GM19099 (cell line): ENCODE measurements around the gene GLDC.

Experiments used
- POLR2A ChIP-seq: IDR thresholded peaks from 3 replicates; pipeline ENCODE4 v1.6.1; 2011; ENCODE audit warnings: low read depth; ENCODE audit not compliant: insufficient read length; ENCODE audit errors: extremely low read depth

GLDC gene

GRCh38 chr9:6645355-6646292, at the start of gene GLDC:
TSS of gene GLDC (minus strand) at chr9:6645729. CDS start at chr9:6645499, 230 bp downstream.
- peak; percentile 39 for TF ChIP-seq POLR2A

DNA sequence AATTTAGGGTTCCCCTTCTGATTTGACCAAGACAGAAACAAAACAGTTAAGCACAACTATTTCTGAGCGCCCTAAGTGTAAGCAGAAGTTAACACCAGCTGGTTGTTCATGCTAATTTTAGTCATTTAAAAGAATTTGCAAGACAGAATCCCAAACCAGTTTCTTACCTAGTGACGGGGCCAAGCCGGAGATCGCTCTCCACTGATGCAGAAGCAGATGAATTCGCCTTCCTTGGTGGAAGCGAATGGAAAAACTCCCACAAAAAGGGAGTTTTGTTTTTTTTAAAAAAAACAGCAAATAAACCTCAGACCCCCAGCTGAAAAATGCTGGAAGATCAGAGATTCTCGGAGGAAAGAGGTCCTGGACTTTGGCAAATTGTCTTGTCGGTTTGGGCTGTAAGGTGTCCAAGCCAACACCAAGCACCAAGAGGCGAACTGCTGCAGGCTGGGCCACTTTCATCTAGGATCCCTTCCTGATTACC, 47.4 kb upstream of the GLDC start:
- peak; percentile 27 for TF ChIP-seq POLR2A

- no peak for TF ChIP-seq POLR2A
These were observed 46.9 kb upstream of the GLDC start for GRCh38 chr9:6692433-6692832.

DNA sequence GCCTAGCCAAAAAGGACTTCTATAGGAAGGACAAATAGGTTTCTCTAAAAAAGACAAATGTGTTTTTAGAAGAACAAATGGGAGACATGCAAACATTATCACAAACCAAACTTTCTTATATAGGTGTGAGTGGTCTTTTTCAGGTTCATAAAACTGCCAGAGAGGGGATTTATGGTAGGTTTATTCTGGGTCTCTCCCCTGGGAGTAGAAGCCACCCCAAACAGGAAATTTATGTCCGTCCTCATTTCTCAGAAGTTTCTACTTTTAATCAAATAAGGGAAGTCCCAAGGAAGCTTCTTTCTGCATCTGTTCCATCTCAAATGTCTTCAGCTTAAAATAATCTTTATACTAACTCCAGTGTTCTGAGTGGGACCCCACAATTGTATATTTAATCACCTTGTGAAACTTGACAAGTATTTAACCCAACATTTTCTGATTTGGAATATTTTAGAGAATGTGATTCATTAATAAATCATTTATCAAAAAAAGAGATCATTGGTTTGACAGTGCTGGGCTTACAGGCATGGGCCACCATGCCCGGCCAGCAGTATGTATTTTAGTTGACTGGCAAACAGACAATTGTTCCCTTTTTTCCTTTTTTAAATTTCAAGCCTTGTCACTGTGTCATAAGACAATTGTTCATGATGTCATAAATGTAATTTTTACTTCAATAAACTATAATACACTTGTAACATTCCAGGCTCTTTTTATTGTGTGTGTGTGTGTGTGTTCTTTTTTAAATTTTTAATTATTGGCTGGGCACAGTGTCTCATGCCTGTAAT, 44.6 kb upstream of the GLDC start:
- TF ChIP-seq POLR2A, result no peak

- TF ChIP-seq POLR2A, result no peak
These were observed 41.7 kb upstream of the GLDC start for GRCh38 chr9:6687180-6687579.

- TF ChIP-seq POLR2A, result no peak
These were observed 40.9 kb upstream of the GLDC start for GRCh38 chr9:6686396-6686795.

DNA sequence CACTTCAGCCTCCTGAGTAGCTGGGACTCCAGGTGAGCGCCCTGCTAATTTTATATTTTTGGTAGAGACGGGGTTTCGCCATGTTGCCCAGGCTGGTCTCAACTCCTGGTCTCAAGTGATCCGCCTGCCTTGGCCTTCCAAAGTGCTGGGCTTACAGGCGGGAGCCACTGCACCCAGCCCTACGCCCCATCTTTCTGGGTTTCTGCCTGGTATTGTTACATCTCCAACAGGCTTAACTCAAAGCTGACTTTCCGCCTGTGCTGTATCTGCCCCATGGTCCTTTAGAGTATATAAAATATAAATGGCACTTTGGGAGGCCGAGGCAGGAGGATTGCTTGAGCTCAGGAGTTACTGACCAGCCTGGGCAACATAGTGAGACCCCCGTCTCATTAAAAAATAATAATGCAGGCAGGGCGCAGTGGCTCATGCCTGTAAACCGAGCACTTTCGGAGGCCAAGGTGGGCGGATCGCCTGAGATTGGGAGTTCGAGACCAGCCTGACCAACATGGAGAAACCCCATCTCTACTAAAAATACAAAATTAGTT, 36.5 kb upstream of the GLDC start:
- TF ChIP-seq POLR2A, result no peak

GRCh38 chr9:6681147-6681956, 35.8 kb upstream of the GLDC start:
- peak; percentile 98 for TF ChIP-seq POLR2A

DNA sequence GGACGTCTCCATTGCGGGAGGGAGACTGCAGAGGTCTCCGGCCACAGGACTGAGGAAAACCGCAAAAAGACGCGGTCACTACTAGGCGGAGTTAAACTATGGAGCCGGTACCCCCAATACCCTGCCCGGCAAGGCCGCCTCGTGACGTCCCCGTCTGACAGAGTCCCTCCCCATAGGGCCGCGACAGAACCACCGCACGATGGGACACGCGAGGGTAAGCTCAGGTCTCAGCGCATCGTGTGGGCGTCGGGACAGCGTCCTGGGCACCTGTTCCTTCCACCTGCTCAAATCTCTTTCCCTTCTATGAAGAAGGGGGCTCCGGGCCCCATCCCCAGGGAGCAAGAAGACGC, 35.2 kb upstream of the GLDC start:
- no peak for TF ChIP-seq POLR2A

DNA sequence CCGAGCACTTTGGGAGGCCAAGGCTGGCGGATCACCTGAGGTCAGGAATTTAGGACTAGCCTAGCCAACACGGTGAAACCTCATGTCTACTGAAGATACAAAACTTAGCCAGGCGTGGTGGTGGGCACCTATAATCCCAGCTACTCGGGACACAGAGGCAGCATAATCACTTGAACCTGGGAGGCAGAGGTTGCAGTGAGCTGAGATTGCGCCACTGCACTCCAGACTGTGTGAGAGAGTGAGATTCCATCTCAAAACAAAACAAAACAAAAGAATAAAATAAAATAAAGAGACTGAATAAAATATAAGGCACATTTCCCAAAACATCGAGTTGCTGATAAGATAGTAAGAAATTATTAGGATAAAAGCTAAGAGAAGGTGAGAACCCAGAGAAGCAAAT, 32.3 kb upstream of the GLDC start:
- TF ChIP-seq POLR2A, result no peak

DNA sequence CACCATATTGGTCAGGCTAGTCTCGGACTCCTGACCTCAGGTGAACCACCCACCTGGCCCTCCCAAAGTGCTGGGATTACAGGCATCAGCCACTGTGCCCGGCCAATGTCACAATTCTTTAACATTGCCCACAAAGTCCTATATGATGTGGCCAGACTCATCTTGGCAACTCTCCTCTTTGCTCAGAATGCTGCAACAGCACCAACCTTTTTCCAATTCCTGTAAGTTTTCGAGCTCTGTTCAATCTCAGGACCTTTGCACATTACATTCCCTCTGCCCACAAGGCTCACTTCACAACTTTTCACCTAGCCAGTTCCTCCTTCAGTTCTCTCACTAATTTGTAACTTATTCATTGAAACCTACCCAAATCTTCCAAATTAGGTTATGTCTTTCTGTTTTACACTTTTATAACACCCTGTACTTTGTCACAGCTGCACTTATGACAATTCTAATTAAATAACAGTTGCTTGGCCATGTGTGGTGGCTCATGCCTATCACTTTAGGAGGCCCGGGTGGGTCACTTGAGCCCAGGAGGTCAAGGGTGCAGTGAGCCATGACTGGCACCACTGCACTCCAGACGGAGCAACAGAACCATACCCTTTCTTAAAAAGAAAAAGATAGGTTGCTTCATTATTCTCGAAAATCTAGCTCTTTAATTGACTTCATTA, 30.9 kb upstream of the GLDC start:
- no peak for TF ChIP-seq POLR2A

GRCh38 chr9:6675268-6675667, 29.7 kb upstream of the GLDC start:
- no peak for TF ChIP-seq POLR2A

DNA sequence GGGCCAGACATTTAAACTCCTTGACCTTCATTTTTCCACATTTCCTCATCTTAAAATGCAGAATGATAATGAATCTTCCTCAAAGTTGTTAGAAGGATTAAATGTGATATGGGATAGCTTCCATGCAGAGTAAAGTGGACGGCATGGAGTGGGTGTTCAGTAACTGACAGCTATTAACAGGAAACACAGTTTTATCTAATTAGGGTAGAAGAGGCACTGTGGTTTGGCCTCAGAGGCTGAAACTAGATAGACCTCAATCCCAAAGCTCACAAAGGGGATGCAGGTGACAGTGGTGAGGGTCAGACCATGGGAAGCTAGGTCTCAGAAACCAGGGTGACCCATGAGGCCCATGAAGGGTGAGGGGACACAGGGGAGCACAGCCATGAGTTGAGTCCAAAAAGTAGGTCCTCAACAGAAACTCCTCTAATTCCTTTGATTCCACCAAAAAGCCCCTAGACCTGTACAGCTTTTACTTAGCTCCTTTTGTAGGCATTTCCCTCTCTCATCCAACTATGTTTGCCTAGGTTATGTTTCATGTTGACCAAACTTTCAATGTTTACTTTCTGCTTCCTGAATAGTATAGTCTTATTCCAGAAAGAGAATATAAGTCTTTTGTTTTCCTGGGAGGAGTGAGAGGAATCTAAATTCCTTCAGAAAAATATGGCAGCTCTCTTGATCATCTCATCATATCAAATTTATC, 27.9 kb upstream of the GLDC start:
- no peak for TF ChIP-seq POLR2A

DNA sequence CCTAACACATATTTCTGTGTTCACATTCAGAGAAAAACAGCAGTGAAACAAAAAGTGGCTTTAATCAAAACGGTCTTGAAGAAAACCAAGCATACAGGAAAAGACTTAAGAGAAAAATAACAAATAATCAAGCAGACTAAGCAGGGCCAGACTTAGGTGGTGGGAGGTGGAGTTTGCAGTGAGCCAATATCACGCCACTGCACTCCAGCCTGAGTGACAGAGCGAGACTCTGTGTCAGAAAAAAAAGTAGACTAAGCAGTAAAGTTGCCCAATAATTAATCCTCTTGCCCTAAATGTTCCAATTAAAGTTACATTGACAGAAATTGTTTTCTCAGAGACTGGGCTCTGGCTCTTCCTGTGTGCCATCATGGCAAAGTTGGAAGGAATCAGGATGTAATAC, 26.6 kb upstream of the GLDC start:
- TF ChIP-seq POLR2A, result no peak
